ENCODE data around the gene RBMS1.

RBMS1 gene

GRCh38 chr2:160339726-160340125 lies 153.9 kb downstream of the RBMS1 start:
- peaks cover 91% of the 10 kb centered on the region for H3K79me2 ChIP-seq (ENCODE audit: insufficient read depth, low read length)

DNA sequence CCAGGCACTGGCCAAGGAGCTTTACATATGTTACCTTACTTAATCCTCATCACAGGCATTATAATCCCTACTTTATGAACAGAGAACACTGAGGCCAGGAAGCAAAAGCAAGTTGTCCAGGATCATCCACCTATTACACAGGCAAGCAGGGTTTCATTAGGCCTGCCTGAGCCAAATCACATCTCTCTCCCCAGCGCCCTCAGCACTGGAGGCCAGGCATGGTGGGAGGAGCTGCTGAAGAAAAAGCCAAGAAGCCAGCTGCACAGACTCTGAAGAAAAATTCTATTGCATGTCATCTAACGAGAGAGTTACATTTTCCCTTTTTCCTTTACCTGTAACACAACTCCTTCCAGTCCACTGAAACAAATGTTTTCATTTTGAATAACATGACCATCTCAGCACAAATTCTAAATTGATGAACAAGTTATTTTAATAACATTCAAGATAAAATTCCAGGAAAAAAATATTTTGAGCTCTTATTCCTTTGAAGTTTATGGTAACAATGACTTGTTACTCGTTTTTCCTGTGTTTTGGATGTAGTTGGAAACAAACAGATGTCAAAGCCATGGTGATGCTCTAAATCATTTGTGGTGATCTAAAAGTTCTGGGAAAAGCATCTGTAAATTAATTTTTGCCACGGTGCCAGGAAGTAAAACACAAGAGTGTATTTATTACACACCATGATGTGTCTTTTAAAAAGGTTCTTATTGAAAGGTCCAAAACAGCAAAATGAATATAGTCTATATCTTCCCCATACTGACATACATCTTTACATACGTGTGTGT lies 154.5 kb downstream of the RBMS1 start:
- Histone ChIP-seq H3K9ac (ENCODE audit: low read depth, low read length, poor library complexity, severe bottlenecking) (no peak overlapping the region), H3K27me3 (ENCODE audit: insufficient read depth, low read length, poor library complexity, severe bottlenecking) (no peaks in the 10 kb centered on the region), H3K4me2 (ENCODE audit: low read depth, low read length, poor library complexity, severe bottlenecking) (no peak overlapping the region), H3K79me2 (ENCODE audit: insufficient read depth, low read length) (peaks cover 90% of the 10 kb centered on the region), H3K36me3 (ENCODE audit: insufficient read depth, low read length) (no peaks in the 10 kb centered on the region), H3F3A (ENCODE audit: low read depth) (no peaks in the 10 kb centered on the region), H3K4me1 (ENCODE audit: insufficient read depth, low read length, poor library complexity, severe bottlenecking) (peaks cover 15% of the 10 kb centered on the region), H3K9me2 (replicated peaks; ENCODE audit: low read depth, low read length) (no peaks in the 10 kb centered on the region), H2AFZ (ENCODE audit: low read length) (no peak overlapping the region), H3K9me3 (ENCODE audit: insufficient read depth, low read depth, low read length) (no peaks in the 10 kb centered on the region), H4K20me1 (ENCODE audit: insufficient read depth, low read length, poor library complexity, severe bottlenecking) (no peaks in the 10 kb centered on the region), H3K4me3 (ENCODE audit: low read length, poor library complexity, severe bottlenecking) (no peak overlapping the region)
- no peak for TF ChIP-seq CTCF (conservative IDR thresholded peaks at IDR 0.05; ENCODE audit: low read length)
- no peak for TF ChIP-seq EZH2phosphoT487 (IDR thresholded peaks at IDR 0.05; ENCODE audit: borderline replicate concordance)

More at GRCh38 chr2:160339726-160340125, 153.9 kb downstream of the RBMS1 start:
- H4K20me1 ChIP-seq (ENCODE audit: insufficient read depth, low read length, poor library complexity, severe bottlenecking): no peaks in the 10 kb centered on the region
- no peak overlapping the region for H2AFZ ChIP-seq (ENCODE audit: low read length)
- H3K27me3 ChIP-seq (ENCODE audit: insufficient read depth, low read length, poor library complexity, severe bottlenecking): no peaks in the 10 kb centered on the region
- H3K4me3 ChIP-seq (ENCODE audit: low read length, poor library complexity, severe bottlenecking): no peak overlapping the region
- peaks cover 9% of the 10 kb centered on the region for H3K4me1 ChIP-seq (ENCODE audit: insufficient read depth, low read length, poor library complexity, severe bottlenecking)
- TF ChIP-seq EZH2phosphoT487 (IDR thresholded peaks at IDR 0.05; ENCODE audit: borderline replicate concordance) (no peak), CTCF (conservative IDR thresholded peaks at IDR 0.05; ENCODE audit: low read length) (no peak)
- no peaks in the 10 kb centered on the region for H3K36me3 ChIP-seq (ENCODE audit: insufficient read depth, low read length)
- H3K9me3 ChIP-seq (ENCODE audit: insufficient read depth, low read depth, low read length): no peaks in the 10 kb centered on the region
- H3K9me2 ChIP-seq (replicated peaks; ENCODE audit: low read depth, low read length): no peaks in the 10 kb centered on the region
- H3K4me2 ChIP-seq (ENCODE audit: low read depth, low read length, poor library complexity, severe bottlenecking): no peak overlapping the region
- H3K9ac ChIP-seq (ENCODE audit: low read depth, low read length, poor library complexity, severe bottlenecking): no peak overlapping the region
- no peaks in the 10 kb centered on the region for H3F3A ChIP-seq (ENCODE audit: low read depth)

DNA sequence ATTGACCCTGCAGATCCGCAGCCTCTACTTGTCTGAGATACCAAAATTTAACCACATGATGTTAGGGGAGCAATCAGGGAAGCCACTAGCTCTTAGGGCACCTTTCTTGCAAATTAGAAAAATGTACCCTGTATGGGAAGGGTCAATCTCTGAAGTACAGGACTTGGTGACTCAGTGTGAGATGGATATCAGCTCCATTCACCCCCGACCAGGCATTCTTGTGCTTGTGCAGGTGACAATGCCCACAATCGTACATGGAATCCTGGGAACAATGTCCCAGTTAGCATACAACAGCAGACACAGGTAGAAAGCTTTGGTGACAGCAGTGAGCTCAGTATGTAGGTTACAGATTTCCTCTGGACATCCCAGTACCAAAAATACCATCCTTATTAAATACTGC lies 155.9 kb downstream of the RBMS1 start:
- H3K79me2 ChIP-seq (ENCODE audit: insufficient read depth, low read length): peaks cover 89% of the 10 kb centered on the region; the same call in 1 of the 2 replicates
- H3K4me3 ChIP-seq (ENCODE audit: low read length, poor library complexity, severe bottlenecking): no peak overlapping the region
- no peak overlapping the region for H3K9ac ChIP-seq (ENCODE audit: low read depth, low read length, poor library complexity, severe bottlenecking)
- H3K9me3 ChIP-seq (ENCODE audit: insufficient read depth, low read depth, low read length): no peaks in the 10 kb centered on the region
- peaks cover 25% of the 10 kb centered on the region for H3K4me1 ChIP-seq (ENCODE audit: insufficient read depth, low read length, poor library complexity, severe bottlenecking)
- no peak overlapping the region for H2AFZ ChIP-seq (ENCODE audit: low read length)
- H3F3A ChIP-seq (ENCODE audit: low read depth): peaks cover 3% of the 10 kb centered on the region; the same call in 1 of the 2 replicates
- H3K36me3 ChIP-seq (ENCODE audit: insufficient read depth, low read length): no peaks in the 10 kb centered on the region
- TF ChIP-seq CTCF (conservative IDR thresholded peaks at IDR 0.05; ENCODE audit: low read length) (no peak), EZH2phosphoT487 (IDR thresholded peaks at IDR 0.05; ENCODE audit: borderline replicate concordance) (no peak)
- H4K20me1 ChIP-seq (ENCODE audit: insufficient read depth, low read length, poor library complexity, severe bottlenecking): peaks cover 4% of the 10 kb centered on the region
- no peaks in the 10 kb centered on the region for H3K9me2 ChIP-seq (replicated peaks; ENCODE audit: low read depth, low read length)
- H3K4me2 ChIP-seq (ENCODE audit: low read depth, low read length, poor library complexity, severe bottlenecking): no peak overlapping the region
- H3K27me3 ChIP-seq (ENCODE audit: insufficient read depth, low read length, poor library complexity, severe bottlenecking): no peaks in the 10 kb centered on the region
